Daoy (cell line): ENCODE measurements around the gene MFNG. TPM values are rescaled to one million over a fixed set of nuclear protein-coding genes. Genes with fewer than 3 reads are reported as not detected.
"Not testable (repeated sequence)": the region's sequence is repeated elsewhere in the genome, so short reads cannot be mapped to it uniquely, and the experiment has no call there.

Source experiments
- DNase-seq: peaks from one replicate; pipeline ENCODE4 v3.0.0-alpha.2; 2015; ENCODE audit warnings: low read depth
- total RNA-seq: library from RNA; depleted of rRNA; stranded (reverse); fragments of >200 nt; shearing (Covaris generic); gene quantifications from 2 replicates; pipeline ENCODE4 v1.2.3, GENCODE V29; 2014; rRNA removed

MFNG gene
- 2.4 and 3.0 TPM in 2 replicates for total RNA-seq

GRCh38 chr22:37486224-37486845 lies at the start of gene MFNG:
MFNG (minus strand) TSS chr22:37486384; CDS start chr22:37486177, 207 bp downstream.
- DNase-seq = peak; percentile 76

GRCh38 chr22:37535159-37535558 lies 49.0 kb upstream of the MFNG start:
- no peak for DNase-seq

GRCh38 chr22:37534445-37534844 lies 48.3 kb upstream of the MFNG start:
- DNase-seq = no peak

- DNase-seq = peak; percentile 86
Observed at GRCh38 chr22:37533995-37534394, 47.8 kb upstream of the MFNG start.

GRCh38 chr22:37529652-37530345 lies 43.6 kb upstream of the MFNG start:
- DNase-seq = no peak

GRCh38 chr22:37527952-37528351 lies 41.8 kb upstream of the MFNG start:
- not testable (repeated sequence) for DNase-seq

- not testable (repeated sequence) for DNase-seq
Observed at GRCh38 chr22:37527081-37527752, 41.0 kb upstream of the MFNG start.

GRCh38 chr22:37526376-37526775 lies 40.2 kb upstream of the MFNG start:
- DNase-seq = peak; percentile 87

- no peak for DNase-seq
Observed at GRCh38 chr22:37525746-37526350, 39.7 kb upstream of the MFNG start.

GRCh38 chr22:37525073-37525745 lies 39.0 kb upstream of the MFNG start:
- peak; percentile 96 for DNase-seq

- no peak for DNase-seq
Observed at GRCh38 chr22:37522482-37522881, 36.3 kb upstream of the MFNG start.

GRCh38 chr22:37521236-37521739 lies 35.1 kb upstream of the MFNG start:
- no peak for DNase-seq

- no peak for DNase-seq
Observed at GRCh38 chr22:37520776-37521191, 34.6 kb upstream of the MFNG start.

GRCh38 chr22:37519268-37520195 lies 33.3 kb upstream of the MFNG start, which contains the start of gene CARD10:
CARD10 (minus strand) TSS chr22:37519415; CDS start chr22:37519200, 215 bp downstream.
- peak; percentile 60 for DNase-seq

GRCh38 chr22:37518509-37519267 lies 32.5 kb upstream of the MFNG start:
- DNase-seq = peak; percentile 29

GRCh38 chr22:37517826-37518450 lies 31.8 kb upstream of the MFNG start:
- no peak for DNase-seq

- DNase-seq = no peak
Observed at GRCh38 chr22:37516456-37516855, 30.3 kb upstream of the MFNG start.

GRCh38 chr22:37515901-37516300 lies 29.7 kb upstream of the MFNG start:
- DNase-seq = no peak

GRCh38 chr22:37514526-37515051 lies 28.4 kb upstream of the MFNG start:
- DNase-seq = peak; percentile 37
